H9 (cell line): ENCODE data around the gene MYH7. TPM values are rescaled to one million over a fixed set of nuclear protein-coding genes. Genes with fewer than 3 reads are reported as not detected.

Source experiments
- DNase-seq: peaks from one replicate; pipeline ENCODE4 v3.0.0-alpha.2; 2017
- H2AFZ ChIP-seq: one replicate; pipeline ENCODE4 v1.6.1; 2013; ENCODE audit warnings: mild to moderate bottlenecking, low read length, control low read depth, moderate library complexity
- H2AK5ac ChIP-seq: 2 replicates; pipeline ENCODE4 v1.6.1; 2013; ENCODE audit warnings: low read length, control low read depth, mixed read lengths; ENCODE audit not compliant: insufficient read length
- H2BK120ac ChIP-seq: one replicate; pipeline ENCODE4 v1.6.1; 2013; ENCODE audit warnings: low read depth, mild to moderate bottlenecking, low read length, control low read depth, inconsistent platforms; ENCODE audit not compliant: poor library complexity, severe bottlenecking
- H2BK12ac ChIP-seq: 2 replicates; pipeline ENCODE4 v1.6.1; 2013; ENCODE audit warnings: low read length, control low read depth, mixed read lengths, low read depth; ENCODE audit not compliant: insufficient read length
- H2BK15ac ChIP-seq: 2 replicates; pipeline ENCODE4 v1.6.1; 2013; ENCODE audit warnings: low read depth, low read length, control low read depth
- H2BK20ac ChIP-seq: one replicate; pipeline ENCODE4 v1.6.1; 2013; ENCODE audit warnings: low read depth, mild to moderate bottlenecking, low read length, control low read depth, inconsistent platforms; ENCODE audit not compliant: poor library complexity, severe bottlenecking
- H2BK5ac ChIP-seq: 2 replicates; pipeline ENCODE4 v1.6.1; 2013; ENCODE audit warnings: low read length, control low read depth, mixed read lengths; ENCODE audit not compliant: insufficient read length
- H3K14ac ChIP-seq: 2 replicates; pipeline ENCODE4 v1.6.1; 2013; ENCODE audit warnings: low read length, control low read depth; ENCODE audit not compliant: insufficient read depth
- H3K18ac ChIP-seq: 2 replicates; pipeline ENCODE4 v1.6.1; 2013; ENCODE audit warnings: low read depth, mild to moderate bottlenecking, mixed read lengths, low read length, control low read depth; ENCODE audit not compliant: insufficient read length
- H3K23ac ChIP-seq: 2 replicates; pipeline ENCODE4 v1.6.1; 2013; ENCODE audit warnings: low read length, control low read depth, mixed read lengths, low read depth; ENCODE audit not compliant: insufficient read length
- H3K23me2 ChIP-seq: 2 replicates; pipeline ENCODE4 v1.6.1; 2013; ENCODE audit warnings: low read depth, mild to moderate bottlenecking, mixed read lengths, low read length, control low read depth; ENCODE audit not compliant: insufficient read length, poor library complexity, severe bottlenecking
- H3K27ac ChIP-seq: 2 replicates; pipeline ENCODE4 v1.5.1; 2013; ENCODE audit warnings: low read length, control low read depth, mixed read lengths, low read depth; ENCODE audit not compliant: insufficient read length
- H3K27me3 ChIP-seq: 2 replicates; pipeline ENCODE4 v1.6.1; 2013; ENCODE audit warnings: low read length, control low read depth, inconsistent platforms; ENCODE audit not compliant: insufficient read depth
- H3K4ac ChIP-seq: 2 replicates; pipeline ENCODE4 v1.6.1; 2013; ENCODE audit warnings: low read depth, mild to moderate bottlenecking, control low read depth, inconsistent platforms, low read length, moderate library complexity
- H3K4me1 ChIP-seq: 2 replicates; pipeline ENCODE4 v1.6.1; 2013; ENCODE audit warnings: low read length, control low read depth, inconsistent platforms; ENCODE audit not compliant: insufficient read depth
- H3K4me2 ChIP-seq: 2 replicates; pipeline ENCODE4 v1.6.1; 2013; ENCODE audit warnings: low read length, control low read depth, mixed read lengths; ENCODE audit not compliant: insufficient read length, insufficient read depth
- H3K56ac ChIP-seq: 2 replicates; pipeline ENCODE4 v1.6.1; 2013; ENCODE audit warnings: low read depth, mild to moderate bottlenecking, mixed read lengths, low read length, control low read depth; ENCODE audit not compliant: insufficient read length
- H3K79me1 ChIP-seq: 2 replicates; pipeline ENCODE4 v1.6.1; 2013; ENCODE audit warnings: low read depth, mild to moderate bottlenecking, moderate library complexity, low read length, control low read depth, inconsistent platforms; ENCODE audit not compliant: insufficient read depth, poor library complexity, severe bottlenecking
- H3K79me2 ChIP-seq: 2 replicates; pipeline ENCODE4 v1.6.1; 2013; ENCODE audit warnings: low read length, control low read depth, inconsistent platforms; ENCODE audit not compliant: insufficient read depth
- H3K9ac ChIP-seq: 2 replicates; pipeline ENCODE4 v1.6.1; 2013; ENCODE audit warnings: low read length, control low read depth, mixed read lengths; ENCODE audit not compliant: insufficient read length; ENCODE audit errors: extremely low read depth
- H3K9me3 ChIP-seq: one replicate; pipeline ENCODE4 v1.6.1; 2013; ENCODE audit warnings: low read depth, low read length, inconsistent platforms; ENCODE audit not compliant: control insufficient read depth
- H3T11ph ChIP-seq: one replicate; pipeline ENCODE4 v1.6.1; 2013; ENCODE audit warnings: mild to moderate bottlenecking, low read length, control low read depth, inconsistent platforms
- H4K20me1 ChIP-seq: one replicate; pipeline ENCODE4 v1.6.1; 2013; ENCODE audit not compliant: control insufficient read depth, insufficient read length, insufficient read depth
- H4K5ac ChIP-seq: 2 replicates; pipeline ENCODE4 v1.6.1; 2013; ENCODE audit warnings: low read depth, mild to moderate bottlenecking, mixed read lengths, low read length, control low read depth; ENCODE audit not compliant: insufficient read length
- H4K8ac ChIP-seq: replicated peaks from 2 replicates; pipeline ENCODE4 v1.6.1; 2013; ENCODE audit warnings: low read length, control low read depth, mixed read lengths, low read depth; ENCODE audit not compliant: insufficient read length
- H4K91ac ChIP-seq: 2 replicates; pipeline ENCODE4 v1.6.1; 2013; ENCODE audit warnings: low read depth, mild to moderate bottlenecking, moderate library complexity, mixed read lengths, low read length, control low read depth; ENCODE audit not compliant: insufficient read length
- H3K27ac Mint-ChIP-seq, 3 experiments: 2 replicates in 2 of 3; 3 replicates in 1 of 3; pipeline ENCODE4 v1.8.0; 2020 to 2021; ENCODE audit warnings: mixed read lengths in 3 of 3, mild to moderate bottlenecking in 1 of 3, moderate library complexity in 1 of 3
- H3K27me3 Mint-ChIP-seq: 2 replicates; pipeline ENCODE4 v1.8.0; 2021; ENCODE audit warnings: low read depth, mild to moderate bottlenecking, moderate library complexity, mixed read lengths
- H3K36me3 Mint-ChIP-seq, 3 experiments: 2 replicates in 2 of 3; 3 replicates in 1 of 3; pipeline ENCODE4 v1.8.0; 2020 to 2021; ENCODE audit warnings: low read depth in 3 of 3, mixed read lengths in 3 of 3; ENCODE audit not compliant: insufficient read depth in 1 of 3
- H3K4me1 Mint-ChIP-seq, 2 experiments: 2 replicates each; pipeline ENCODE4 v1.8.0; 2020; ENCODE audit warnings: mixed read lengths in 2 of 2
- H3K4me3 Mint-ChIP-seq, 2 experiments: 2 replicates in 1 of 2; 3 replicates in 1 of 2; pipeline ENCODE4 v1.8.0; 2020 to 2021; ENCODE audit warnings: mild to moderate bottlenecking in 2 of 2, mixed read lengths in 2 of 2, moderate library complexity in 1 of 2
- H3K9me3 Mint-ChIP-seq, 2 experiments: 2 replicates in 1 of 2; 3 replicates in 1 of 2; pipeline ENCODE4 v1.8.0; 2020; ENCODE audit warnings: mild to moderate bottlenecking in 2 of 2, mixed read lengths in 2 of 2, moderate library complexity in 1 of 2
- CTCF ChIP-seq: fragments of 200-600 bp; sonication (generic); conservative IDR thresholded peaks from 3 replicates; pipeline ENCODE4 v1.8.0; 2021; ENCODE audit warnings: antibody characterized with exemption, mild to moderate bottlenecking
- WGBS: extraction: QIAGEN DNeasy Blood & Tissue Kit; methylation state at CpG from one replicate; pipeline ENCODE4 v1.1.7; 2013; ENCODE audit warnings: missing lambda C conversion rate, low lambda C conversion rate, mixed read lengths; ENCODE audit not compliant: insufficient read length; ENCODE audit errors: extremely low coverage; 5-methylcytosine and 5-hydroxymethylcytosine counted together
- total RNA-seq: library from RNA; stranded (reverse); gene quantifications from 2 replicates; pipeline ENCODE4 v1.2.1, GENCODE V29; 2021

The MYH7 gene
- total RNA-seq, 1 experiment from 2014 or later: not detected

GRCh38 chr14:23447361-23448350 lies 12.2 kb upstream of the MYH7 start:
- no peaks in the 10 kb centered on the region; a peak in 1 of 5 replicates for H3K9me3 Mint-ChIP-seq
- Histone ChIP-seq H2BK120ac (no peak overlapping the region), H3K27me3 (no peaks in the 10 kb centered on the region), H3K4ac (no peak overlapping the region), H3K23me2 (no peaks in the 10 kb centered on the region), H3T11ph (no peak overlapping the region), H3K23ac (no peak overlapping the region), H4K20me1 (no peaks in the 10 kb centered on the region), H3K18ac (no peak overlapping the region), H3K79me2 (no peaks in the 10 kb centered on the region), H2BK12ac (no peak overlapping the region), H3K9ac (no peak overlapping the region), H3K14ac (no peak overlapping the region), H4K91ac (no peak overlapping the region), H2BK5ac (no peak overlapping the region), H2AFZ (no peak overlapping the region), H2AK5ac (no peak overlapping the region), H3K4me2 (no peak overlapping the region), H3K56ac (no peak overlapping the region), H4K5ac (no peak overlapping the region), H3K9me3 (no peaks in the 10 kb centered on the region), H4K8ac (no peak overlapping the region), H3K27ac (no peak overlapping the region), H3K79me1 (no peaks in the 10 kb centered on the region), H3K4me1 (no peaks in the 10 kb centered on the region), H2BK15ac (no peak overlapping the region), H2BK20ac (no peak overlapping the region)
- TF ChIP-seq CTCF: no peak
- no CpG with 5 or more reads among the region's 7 CpGs for WGBS
- DNase-seq: no peak
- no peak overlapping the region for H3K4me3 Mint-ChIP-seq
- H3K27ac Mint-ChIP-seq: no peak overlapping the region
- peaks cover 13% of the 10 kb centered on the region for H3K27me3 Mint-ChIP-seq
- H3K36me3 Mint-ChIP-seq: no peaks in the 10 kb centered on the region
- peaks cover 23 to 31% of the 10 kb centered on the region in 2 experiments for H3K4me1 Mint-ChIP-seq
